Measurements from ENCODE around the gene CEP131. TPM values are rescaled to one million over a fixed set of nuclear protein-coding genes. Genes with fewer than 3 reads are reported as not detected.

Gene CEP131
- total RNA-seq, 4 donors from 2014 or later = 6.0 to 8.8 (median 7.5) TPM

DNA sequence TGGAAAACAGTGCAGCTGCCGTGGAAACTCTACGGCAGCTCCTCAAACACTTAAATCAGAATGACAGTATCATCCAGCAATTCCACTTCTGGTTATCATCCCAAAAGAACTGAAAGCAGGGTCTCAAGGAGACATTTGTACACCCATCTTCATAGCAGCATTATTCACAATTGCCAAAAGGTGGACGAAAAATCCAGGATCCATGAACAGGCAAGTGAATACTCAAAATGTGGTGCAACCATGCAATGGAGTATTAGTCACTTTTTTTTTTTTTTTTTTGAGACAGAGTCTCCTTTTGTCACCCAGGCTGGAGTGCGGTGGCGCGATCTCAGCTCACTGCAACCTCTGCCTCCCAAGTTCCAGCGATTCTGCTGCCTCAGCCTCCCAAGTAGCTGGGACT, 46.1 kb downstream of the CEP131 start:
- DNase-seq (no peak), ATAC-seq (no peak)
- no peaks in the 10 kb centered on the region for H3K4me1 ChIP-seq
- in situ Hi-C loops (cut with MboI; ENCODE audit: low sequenced_read_pairs in 4 of 4) = no loop called here
- intact Hi-C loops (cut with DNase I; ENCODE audit: low total_unique reads) = no loop called here
- H3K36me3 ChIP-seq = no peaks in the 10 kb centered on the region
- no peaks in the 10 kb centered on the region for H3K27me3 ChIP-seq
- TF ChIP-seq POLR2A (IDR thresholded peaks at IDR 0.05) = no peak
- TF ChIP-seq, protein P1, sequence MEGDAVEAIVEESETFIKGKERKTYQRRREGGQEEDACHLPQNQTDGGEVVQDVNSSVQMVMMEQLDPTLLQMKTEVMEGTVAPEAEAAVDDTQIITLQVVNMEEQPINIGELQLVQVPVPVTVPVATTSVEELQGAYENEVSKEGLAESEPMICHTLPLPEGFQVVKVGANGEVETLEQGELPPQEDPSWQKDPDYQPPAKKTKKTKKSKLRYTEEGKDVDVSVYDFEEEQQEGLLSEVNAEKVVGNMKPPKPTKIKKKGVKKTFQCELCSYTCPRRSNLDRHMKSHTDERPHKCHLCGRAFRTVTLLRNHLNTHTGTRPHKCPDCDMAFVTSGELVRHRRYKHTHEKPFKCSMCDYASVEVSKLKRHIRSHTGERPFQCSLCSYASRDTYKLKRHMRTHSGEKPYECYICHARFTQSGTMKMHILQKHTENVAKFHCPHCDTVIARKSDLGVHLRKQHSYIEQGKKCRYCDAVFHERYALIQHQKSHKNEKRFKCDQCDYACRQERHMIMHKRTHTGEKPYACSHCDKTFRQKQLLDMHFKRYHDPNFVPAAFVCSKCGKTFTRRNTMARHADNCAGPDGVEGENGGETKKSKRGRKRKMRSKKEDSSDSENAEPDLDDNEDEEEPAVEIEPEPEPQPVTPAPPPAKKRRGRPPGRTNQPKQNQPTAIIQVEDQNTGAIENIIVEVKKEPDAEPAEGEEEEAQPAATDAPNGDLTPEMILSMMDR (IDR thresholded peaks at IDR 0.05 in 4 of 5, conservative IDR thresholded peaks at IDR 0.05 in 1 of 5) = no peak
- H3K9me3 ChIP-seq = peaks cover 0 to 3% (median 0%) of the 10 kb centered on the region in 3 donors
- no peak overlapping the region for H3K4me3 ChIP-seq
- H3K27ac ChIP-seq = no peak overlapping the region

DNA sequence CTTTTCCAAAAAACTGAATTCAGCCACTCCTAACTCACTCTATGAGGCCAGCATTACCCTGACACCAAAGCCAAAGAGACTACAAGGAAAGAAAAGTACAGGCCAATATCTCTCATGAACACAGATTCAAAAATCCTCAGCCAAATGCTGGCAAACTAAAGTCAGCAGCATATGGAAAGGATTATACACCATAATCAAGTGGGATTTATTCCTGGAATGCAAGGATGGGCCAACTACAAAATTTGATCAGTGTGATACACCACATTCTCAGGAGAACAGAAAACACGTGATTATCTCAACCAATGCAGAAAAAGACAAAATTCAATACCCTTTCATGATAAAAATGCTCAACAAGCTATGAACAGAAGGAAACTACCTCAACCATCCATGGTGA, 49.0 kb downstream of the CEP131 start:
- Histone ChIP-seq H3K4me3 (no peak overlapping the region), H3K27me3 (peaks cover 0 to 9% (median 0%) of the 10 kb centered on the region in 3 donors), H3K4me1 (no peaks in the 10 kb centered on the region), H3K27ac (no peak overlapping the region), H3K9me3 (peaks cover 0 to 3% (median 0%) of the 10 kb centered on the region in 3 donors), H3K36me3 (no peaks in the 10 kb centered on the region)
- ATAC-seq (no peak), DNase-seq (no peak)
- in situ Hi-C loops (cut with MboI; ENCODE audit: low sequenced_read_pairs in 4 of 4) = no loop called here
- TF ChIP-seq, protein P1 (IDR thresholded peaks at IDR 0.05 in 4 of 5, conservative IDR thresholded peaks at IDR 0.05 in 1 of 5) = no peak
- no peak for TF ChIP-seq POLR2A (IDR thresholded peaks at IDR 0.05)
- intact Hi-C loops (cut with DNase I; ENCODE audit: low total_unique reads) = no loop called here

DNA sequence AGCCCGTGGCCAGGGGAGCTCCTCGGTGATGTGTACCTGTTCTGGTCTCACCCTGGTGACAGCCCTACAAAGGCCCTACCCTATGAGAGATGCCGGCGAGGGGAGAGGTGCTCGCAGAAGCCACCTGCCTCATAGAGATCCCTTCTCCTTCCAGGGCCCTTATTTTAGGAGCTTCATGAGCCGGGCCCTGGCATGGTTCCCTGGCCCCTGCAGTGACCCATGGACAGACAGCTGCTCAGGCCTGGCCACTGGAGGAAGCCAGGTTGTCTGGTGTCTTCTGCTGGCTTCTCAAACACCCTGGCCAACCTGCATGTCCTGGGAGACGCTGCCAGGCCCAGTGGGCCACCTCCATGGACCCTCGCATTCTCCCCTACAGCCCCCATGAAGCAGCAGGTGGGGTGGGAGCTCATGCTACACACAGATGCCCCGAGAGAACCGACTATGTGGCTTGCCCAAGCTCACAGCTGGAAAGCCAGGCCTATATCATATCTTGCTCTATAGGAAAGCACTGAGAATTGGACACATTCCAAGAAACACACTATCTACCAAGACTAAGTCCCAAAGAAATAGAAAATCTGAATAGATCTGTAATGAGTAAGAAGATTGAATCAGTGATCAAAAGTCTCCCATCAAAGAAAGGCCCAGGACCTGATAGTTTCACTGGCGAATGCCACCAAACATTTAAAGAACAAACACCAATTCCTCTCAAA, 49.6 kb downstream of the CEP131 start:
- no peak for TF ChIP-seq POLR2A (IDR thresholded peaks at IDR 0.05)
- TF ChIP-seq, protein P1 (IDR thresholded peaks at IDR 0.05 in 4 of 5, conservative IDR thresholded peaks at IDR 0.05 in 1 of 5) = no peak
- H3K36me3 ChIP-seq = no peaks in the 10 kb centered on the region
- H3K27me3 ChIP-seq = peaks cover 0 to 9% (median 0%) of the 10 kb centered on the region in 3 donors
- H3K9me3 ChIP-seq = peaks cover 0 to 3% (median 0%) of the 10 kb centered on the region in 3 donors
- no peak overlapping the region for H3K4me3 ChIP-seq
- no peaks in the 10 kb centered on the region for H3K4me1 ChIP-seq
- no peak for ATAC-seq
- H3K27ac ChIP-seq = no peak overlapping the region
- intact Hi-C loops (cut with DNase I; ENCODE audit: low total_unique reads) (no loop called here), in situ Hi-C loops (cut with MboI; ENCODE audit: low sequenced_read_pairs in 4 of 4) (no loop called here)
- no peak for DNase-seq

DNA sequence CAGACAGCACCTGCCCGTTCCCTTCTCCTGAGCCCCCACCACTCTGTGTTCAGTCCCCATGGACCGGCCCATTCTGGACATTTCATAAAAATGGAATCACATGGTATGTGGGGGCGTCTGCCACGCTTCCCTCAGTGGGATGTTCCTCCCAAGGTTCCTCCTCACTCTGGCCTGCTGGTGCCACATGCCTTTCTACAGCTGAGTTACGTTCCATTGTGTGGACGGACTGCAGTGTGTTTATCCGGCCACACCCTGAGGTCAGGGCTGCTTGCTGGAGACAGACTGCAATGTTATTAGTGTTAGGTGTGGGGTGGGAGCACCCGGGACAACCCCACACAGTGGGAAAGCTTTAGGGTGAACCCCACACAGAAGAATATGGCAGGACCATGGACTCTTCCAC, 50.8 kb downstream of the CEP131 start:
- intact Hi-C loops (cut with DNase I; ENCODE audit: low total_unique reads) = no loop called here
- H3K9me3 ChIP-seq = peaks cover 0 to 3% (median 0%) of the 10 kb centered on the region in 3 donors

More for the DNA sequence above, 50.8 kb downstream of the CEP131 start:
- H3K27me3 ChIP-seq = peaks cover 1 to 9% (median 3%) of the 10 kb centered on the region in 3 donors
- ATAC-seq (no peak), DNase-seq (no peak)
- TF ChIP-seq, protein P1 (IDR thresholded peaks at IDR 0.05 in 4 of 5, conservative IDR thresholded peaks at IDR 0.05 in 1 of 5) = no peak
- no peak for TF ChIP-seq POLR2A (IDR thresholded peaks at IDR 0.05)
- in situ Hi-C loops (cut with MboI; ENCODE audit: low sequenced_read_pairs in 4 of 4) = no loop called here
- no peak overlapping the region for H3K27ac ChIP-seq
- no peak overlapping the region for H3K4me3 ChIP-seq
- H3K36me3 ChIP-seq = no peaks in the 10 kb centered on the region
- no peaks in the 10 kb centered on the region for H3K4me1 ChIP-seq
